Esophagus squamous epithelium (tissue), 4 donors: ENCODE data around the gene LSM5.

Source experiments
- POLR2A ChIP-seq, 4 donors: fragments of 450-650 bp; IDR thresholded peaks; one replicate each; pipeline ENCODE4 v1.6.1; 2017; ENCODE audit warnings: antibody characterized with exemption in 4 of 4, mild to moderate bottlenecking in 4 of 4, moderate library complexity in 3 of 4
- TF ChIP-seq, protein P1 (sequence below), 6 experiments: fragments of 450-650 bp in 4 of 6; fragments of 200-600 bp in 2 of 6; sonication (generic) in 2 of 6; IDR thresholded peaks; one replicate each; pipeline ENCODE4 v1.5.1; 2016 to 2019; ENCODE audit warnings: antibody characterized with exemption in 6 of 6, mild to moderate bottlenecking in 4 of 6, moderate library complexity in 4 of 6

DNA sequence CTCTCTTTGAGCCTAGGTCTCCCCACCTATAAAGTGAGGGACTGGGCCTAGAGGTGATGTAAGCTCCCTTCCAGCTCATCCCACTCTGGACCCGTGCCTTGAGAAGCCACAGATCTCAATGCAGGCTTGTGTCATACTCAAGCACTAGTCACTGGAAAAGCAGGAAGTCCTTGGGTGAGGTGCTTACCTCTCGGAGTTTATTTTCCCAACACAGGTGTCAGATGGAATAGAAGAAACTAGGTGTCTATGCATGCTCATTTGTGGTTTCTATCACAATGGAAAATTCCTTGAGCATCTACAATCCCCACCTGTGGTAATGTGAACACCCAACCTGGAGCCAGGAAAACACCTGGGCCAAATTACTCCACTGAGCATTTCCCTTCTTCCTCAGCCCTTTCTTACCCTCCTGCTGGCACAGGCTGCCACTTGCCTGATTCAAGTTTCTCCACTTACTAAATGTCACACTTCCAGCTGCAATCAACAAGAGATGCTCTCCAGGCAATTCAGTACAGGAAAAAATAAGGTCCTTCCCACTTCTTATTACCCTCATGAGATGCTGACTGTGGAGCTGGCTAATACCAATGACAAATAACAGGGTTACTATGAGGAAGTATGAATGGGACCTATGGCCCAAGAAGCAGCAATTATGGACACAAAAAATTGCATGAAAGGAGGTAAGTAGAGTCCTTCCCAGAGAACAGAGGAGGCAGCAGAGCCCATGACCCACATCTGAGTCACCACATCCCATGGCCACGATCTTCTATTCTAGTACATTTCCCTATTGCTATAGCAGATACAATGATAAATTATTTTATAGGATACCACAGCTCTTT is 13.1 kb downstream of the LSM5 start:
- TF ChIP-seq, protein P1, sequence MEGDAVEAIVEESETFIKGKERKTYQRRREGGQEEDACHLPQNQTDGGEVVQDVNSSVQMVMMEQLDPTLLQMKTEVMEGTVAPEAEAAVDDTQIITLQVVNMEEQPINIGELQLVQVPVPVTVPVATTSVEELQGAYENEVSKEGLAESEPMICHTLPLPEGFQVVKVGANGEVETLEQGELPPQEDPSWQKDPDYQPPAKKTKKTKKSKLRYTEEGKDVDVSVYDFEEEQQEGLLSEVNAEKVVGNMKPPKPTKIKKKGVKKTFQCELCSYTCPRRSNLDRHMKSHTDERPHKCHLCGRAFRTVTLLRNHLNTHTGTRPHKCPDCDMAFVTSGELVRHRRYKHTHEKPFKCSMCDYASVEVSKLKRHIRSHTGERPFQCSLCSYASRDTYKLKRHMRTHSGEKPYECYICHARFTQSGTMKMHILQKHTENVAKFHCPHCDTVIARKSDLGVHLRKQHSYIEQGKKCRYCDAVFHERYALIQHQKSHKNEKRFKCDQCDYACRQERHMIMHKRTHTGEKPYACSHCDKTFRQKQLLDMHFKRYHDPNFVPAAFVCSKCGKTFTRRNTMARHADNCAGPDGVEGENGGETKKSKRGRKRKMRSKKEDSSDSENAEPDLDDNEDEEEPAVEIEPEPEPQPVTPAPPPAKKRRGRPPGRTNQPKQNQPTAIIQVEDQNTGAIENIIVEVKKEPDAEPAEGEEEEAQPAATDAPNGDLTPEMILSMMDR (IDR thresholded peaks at IDR 0.05) = no peak
- no peak for TF ChIP-seq POLR2A (IDR thresholded peaks at IDR 0.05)
